ENCODE results near the gene PRR23E. TPM values are rescaled to one million over a fixed set of nuclear protein-coding genes. Genes with fewer than 3 reads are reported as not detected.

The PRR23E gene
- total and polyA plus RNA-seq, 2 experiments from 2014 or later = not detected

GRCh38 chr3:127172781-127173515 is 20.0 kb upstream of the PRR23E start:
- Histone ChIP-seq H3K36me3 (ENCODE audit: insufficient read depth) (no peaks in the 10 kb centered on the region), H3F3A (replicated peaks; ENCODE audit: low read depth) (no peaks in the 10 kb centered on the region), H3K27me3 (ENCODE audit: insufficient read depth) (no peaks in the 10 kb centered on the region), H4K20me1 (replicated peaks; ENCODE audit: insufficient read depth) (no peaks in the 10 kb centered on the region), H3K4me2 (no peak overlapping the region), H3K27ac (ENCODE audit: low read depth) (no peak overlapping the region), H3K79me2 (replicated peaks; ENCODE audit: insufficient read depth) (no peaks in the 10 kb centered on the region), H3K9me2 (ENCODE audit: insufficient read depth) (no peaks in the 10 kb centered on the region), H3K4me1 (ENCODE audit: insufficient read depth) (no peaks in the 10 kb centered on the region), H3K4me3 (no peak overlapping the region), H2AFZ (peak overlapping the region; percentile 63; the same call in 1 of the 2 replicates)
- no peak for TF ChIP-seq ETS1 (IDR thresholded peaks at IDR 0.05)
- no peak for TF ChIP-seq REST (IDR thresholded peaks at IDR 0.05; ENCODE audit: unreplicated experiment)
- TF ChIP-seq EZH2phosphoT487 (IDR thresholded peaks at IDR 0.05; ENCODE audit: unreplicated experiment) = no peak
- no peak for TF ChIP-seq ZNF114 (CRISPR knock-in tag; IDR thresholded peaks at IDR 0.05)
- TF ChIP-seq JUNB (IDR thresholded peaks at IDR 0.05; ENCODE audit: unreplicated experiment) = no peak
- no peak for TF ChIP-seq ZNF331 (CRISPR knock-in tag; IDR thresholded peaks at IDR 0.05; ENCODE audit: low read depth)
- TF ChIP-seq STAT1 (IDR thresholded peaks at IDR 0.05; ENCODE audit: unreplicated experiment) = no peak
- no peak for TF ChIP-seq ZNF462 (CRISPR knock-in tag; IDR thresholded peaks at IDR 0.05)
- no peak for TF ChIP-seq EZH2 (IDR thresholded peaks at IDR 0.05; ENCODE audit: low read depth, unreplicated experiment)
- TF ChIP-seq POLR2AphosphoS5 (IDR thresholded peaks at IDR 0.05; ENCODE audit: low read depth) = no peak
- Mint-ChIP-seq H3K27me3 (ENCODE audit: insufficient read depth, low read depth, poor library complexity) (peaks cover 6% of the 10 kb centered on the region), H3K4me1 (peaks cover 3% of the 10 kb centered on the region; the same call in 2 of the 3 replicates), H3K9me3 (peaks cover 2% of the 10 kb centered on the region; the same call in 2 of the 3 replicates), H3K27ac (no peak overlapping the region), H3K36me3 (ENCODE audit: low read depth) (no peaks in the 10 kb centered on the region), H3K4me3 (no peak overlapping the region)
- ATAC-seq = peak; percentile 60
- DNase-seq (ENCODE audit: low spot score) = peak; percentile 16

Measured in GM23338 (cell line).